GM12878 (cell line): ENCODE measurements around the gene ANXA9. TPM values are rescaled to one million over a fixed set of nuclear protein-coding genes. Genes with fewer than 3 reads are reported as not detected.

Source experiments
- ATF7 ChIP-seq: fragments of 450-650 bp; IDR thresholded peaks from 2 replicates; pipeline ENCODE4 v1.6.1; 2016; ENCODE audit warnings: low read depth, mild to moderate bottlenecking
- CBFB ChIP-seq: IDR thresholded peaks from 2 replicates; pipeline ENCODE4 v1.6.1; 2016; ENCODE audit warnings: antibody characterized with exemption, low read depth
- CREM ChIP-seq: IDR thresholded peaks from 2 replicates; pipeline ENCODE4 v1.6.1; 2014; ENCODE audit warnings: antibody characterized with exemption, low read depth
- HCFC1 ChIP-seq: fragments of 150-350 bp; IDR thresholded peaks from 2 replicates; pipeline ENCODE4 v1.6.1; 2014; ENCODE audit warnings: low read length
- MEF2B ChIP-seq: fragments of 450-650 bp; IDR thresholded peaks from 2 replicates; pipeline ENCODE4 v1.6.1; 2018; ENCODE audit warnings: mild to moderate bottlenecking, moderate library complexity; ENCODE audit not compliant: partially characterized antibody, poor library complexity, severe bottlenecking
- MTA3 ChIP-seq: IDR thresholded peaks from 2 replicates; pipeline ENCODE4 v1.6.1; 2012; ENCODE audit warnings: low read length, inconsistent platforms, borderline replicate concordance
- NBN ChIP-seq: fragments of 450-650 bp; IDR thresholded peaks from 2 replicates; pipeline ENCODE4 v1.6.1; 2016
- NFYA ChIP-seq: IDR thresholded peaks from 2 replicates; pipeline ENCODE4 v1.6.1; 2011; ENCODE audit warnings: low read depth, mild to moderate bottlenecking, low read length, improper control_type of control experiment, borderline replicate concordance
- NRF1 ChIP-seq: conservative IDR thresholded peaks from 2 replicates; pipeline ENCODE4 v1.6.1; 2011; ENCODE audit warnings: mild to moderate bottlenecking, low read depth, low read length, improper control_type of control experiment
- RUNX3 ChIP-seq: IDR thresholded peaks from 2 replicates; pipeline ENCODE4 v1.6.1; 2012; ENCODE audit warnings: low read length, inconsistent platforms
- SPI1 ChIP-seq: IDR thresholded peaks from 2 replicates; pipeline ENCODE4 v1.6.1; 2011; ENCODE audit warnings: low read depth, mild to moderate bottlenecking, low read length, moderate library complexity, borderline replicate concordance; ENCODE audit not compliant: insufficient read depth
- TCF3 ChIP-seq: IDR thresholded peaks from 2 replicates; pipeline ENCODE4 v1.6.1; 2012; ENCODE audit warnings: low read depth, mild to moderate bottlenecking, low read length, borderline replicate concordance; ENCODE audit not compliant: insufficient read depth
- polyA plus RNA-seq, 11 experiments: library from polyadenylated mRNA; depleted of rRNA in 4 of 11; unstranded in 6 of 11; stranded (reverse) in 5 of 11; fragments of >200 nt; fragmentation: Nextera tagmentation in 4 of 11; fragmentation: Illumina TruSeq in 1 of 11; extraction: Ambion mirVana in 4 of 11; extraction: Trizol in 1 of 11; gene quantifications; 1 replicate in 1 of 11; 2 replicates in 10 of 11; pipeline versions ENCODE4 v1.2.1 to v1.2.3, GENCODE V29; 2011 to 2016; ENCODE audit warnings: inconsistent platforms in 2 of 11, missing spikeins in 2 of 11, low read depth in 1 of 11
- total RNA-seq, 4 experiments: library from RNA; depleted of rRNA in 3 of 4; stranded (reverse); fragments of >200 nt in 3 of 4; fragmentation: Illumina TruSeq in 1 of 4; extraction: Trizol in 1 of 4; gene quantifications; 2 replicates each; pipeline versions ENCODE4 v1.2.1 to v1.2.3, GENCODE V29; 2013 to 2021
- TF ChIP-seq, protein P1 (sequence below): fragments of 450-650 bp; IDR thresholded peaks from 2 replicates; pipeline ENCODE4 v1.6.1; 2017; ENCODE audit warnings: borderline replicate concordance
- TF ChIP-seq, protein P2 (sequence below): fragments of 450-650 bp; IDR thresholded peaks from 2 replicates; pipeline ENCODE4 v1.6.1; 2016; ENCODE audit warnings: mild to moderate bottlenecking
- TF ChIP-seq, protein P3 (sequence below): IDR thresholded peaks from 2 replicates; pipeline ENCODE4 v1.6.1; 2012; ENCODE audit warnings: improper control_type of control experiment, low read depth, low read length; ENCODE audit not compliant: insufficient replicate concordance
- TF ChIP-seq, protein P4 (sequence below): fragments of 450-650 bp; formaldehyde crosslinking; IDR thresholded peaks from 2 replicates; pipeline ENCODE4 v1.5.0; 2022; ENCODE audit warnings: mild to moderate bottlenecking, missing genetic modification characterization

The ANXA9 gene
- total and polyA plus RNA-seq, 10 of the 15 experiments (the other 5 are each of a cell fraction or from before 2014, with no cell fraction given) = 0.04 to 0.43 (median 0.18) TPM; not detected in 4

DNA sequence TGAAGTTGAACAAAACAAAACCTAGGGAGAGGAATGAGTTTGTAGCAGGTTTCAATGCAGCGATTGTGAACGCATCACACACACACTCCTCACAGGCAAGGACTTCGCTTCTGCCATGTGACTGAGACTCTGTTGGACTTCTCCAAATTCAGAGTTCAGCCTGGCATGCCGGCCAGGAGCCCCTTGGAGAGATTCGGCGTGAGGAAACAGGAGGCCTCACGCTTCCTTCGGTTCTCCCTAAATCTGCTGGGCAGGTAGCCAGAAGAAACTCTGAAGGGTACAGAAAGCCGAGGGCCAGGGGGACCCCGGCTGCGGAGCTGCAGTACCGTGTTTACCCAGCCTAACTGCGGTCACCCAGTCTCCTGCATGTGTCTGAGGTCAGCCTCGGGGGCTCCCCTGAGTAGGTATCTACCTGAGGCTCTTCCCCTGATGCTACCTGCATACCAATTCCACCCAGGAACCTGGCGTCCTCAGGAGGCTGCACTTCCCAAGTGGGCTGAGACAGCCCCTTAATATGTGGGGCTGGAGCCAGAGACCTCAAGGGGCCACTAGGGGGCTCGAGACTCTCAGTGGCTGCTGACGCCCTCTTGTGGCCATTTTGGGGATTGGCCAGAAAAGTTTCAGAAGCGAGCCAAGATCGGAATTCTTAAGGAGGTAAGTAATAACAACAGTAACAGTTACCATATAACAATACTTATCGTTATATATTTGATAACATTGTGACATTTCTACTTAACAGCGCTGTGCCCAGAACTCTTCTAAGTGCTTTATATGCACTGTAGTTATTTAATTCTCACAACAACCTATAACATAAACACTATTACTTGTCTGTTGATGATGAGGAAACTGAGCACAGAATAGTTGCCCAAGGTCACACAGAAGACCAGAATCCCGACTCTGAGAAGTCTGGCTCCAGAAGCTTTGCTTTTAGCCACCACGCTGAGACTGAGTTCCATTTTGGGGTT, 2.7 kb upstream of the ANXA9 start (continued):
- TF ChIP-seq, protein P1, sequence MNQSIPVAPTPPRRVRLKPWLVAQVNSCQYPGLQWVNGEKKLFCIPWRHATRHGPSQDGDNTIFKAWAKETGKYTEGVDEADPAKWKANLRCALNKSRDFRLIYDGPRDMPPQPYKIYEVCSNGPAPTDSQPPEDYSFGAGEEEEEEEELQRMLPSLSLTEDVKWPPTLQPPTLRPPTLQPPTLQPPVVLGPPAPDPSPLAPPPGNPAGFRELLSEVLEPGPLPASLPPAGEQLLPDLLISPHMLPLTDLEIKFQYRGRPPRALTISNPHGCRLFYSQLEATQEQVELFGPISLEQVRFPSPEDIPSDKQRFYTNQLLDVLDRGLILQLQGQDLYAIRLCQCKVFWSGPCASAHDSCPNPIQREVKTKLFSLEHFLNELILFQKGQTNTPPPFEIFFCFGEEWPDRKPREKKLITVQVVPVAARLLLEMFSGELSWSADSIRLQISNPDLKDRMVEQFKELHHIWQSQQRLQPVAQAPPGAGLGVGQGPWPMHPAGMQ = no peak
- TF ChIP-seq HCFC1 (0 out of 2 replicates have a peak, but pooled peaks have one; percentile 23), TCF3 (no peak), RUNX3 (peak; percentile 78), ATF7 (no peak), NBN (no peak), CBFB (no peak), MTA3 (no peak), CREM (peak; percentile 31; the same call in 1 of the 2 replicates), MEF2B (no peak), SPI1 (no peak), NRF1 (no peak), NFYA (no peak; the same call in 1 of the 2 replicates)
- TF ChIP-seq, protein P2, sequence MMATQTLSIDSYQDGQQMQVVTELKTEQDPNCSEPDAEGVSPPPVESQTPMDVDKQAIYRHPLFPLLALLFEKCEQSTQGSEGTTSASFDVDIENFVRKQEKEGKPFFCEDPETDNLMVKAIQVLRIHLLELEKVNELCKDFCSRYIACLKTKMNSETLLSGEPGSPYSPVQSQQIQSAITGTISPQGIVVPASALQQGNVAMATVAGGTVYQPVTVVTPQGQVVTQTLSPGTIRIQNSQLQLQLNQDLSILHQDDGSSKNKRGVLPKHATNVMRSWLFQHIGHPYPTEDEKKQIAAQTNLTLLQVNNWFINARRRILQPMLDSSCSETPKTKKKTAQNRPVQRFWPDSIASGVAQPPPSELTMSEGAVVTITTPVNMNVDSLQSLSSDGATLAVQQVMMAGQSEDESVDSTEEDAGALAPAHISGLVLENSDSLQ = no peak
- TF ChIP-seq, protein P3, sequence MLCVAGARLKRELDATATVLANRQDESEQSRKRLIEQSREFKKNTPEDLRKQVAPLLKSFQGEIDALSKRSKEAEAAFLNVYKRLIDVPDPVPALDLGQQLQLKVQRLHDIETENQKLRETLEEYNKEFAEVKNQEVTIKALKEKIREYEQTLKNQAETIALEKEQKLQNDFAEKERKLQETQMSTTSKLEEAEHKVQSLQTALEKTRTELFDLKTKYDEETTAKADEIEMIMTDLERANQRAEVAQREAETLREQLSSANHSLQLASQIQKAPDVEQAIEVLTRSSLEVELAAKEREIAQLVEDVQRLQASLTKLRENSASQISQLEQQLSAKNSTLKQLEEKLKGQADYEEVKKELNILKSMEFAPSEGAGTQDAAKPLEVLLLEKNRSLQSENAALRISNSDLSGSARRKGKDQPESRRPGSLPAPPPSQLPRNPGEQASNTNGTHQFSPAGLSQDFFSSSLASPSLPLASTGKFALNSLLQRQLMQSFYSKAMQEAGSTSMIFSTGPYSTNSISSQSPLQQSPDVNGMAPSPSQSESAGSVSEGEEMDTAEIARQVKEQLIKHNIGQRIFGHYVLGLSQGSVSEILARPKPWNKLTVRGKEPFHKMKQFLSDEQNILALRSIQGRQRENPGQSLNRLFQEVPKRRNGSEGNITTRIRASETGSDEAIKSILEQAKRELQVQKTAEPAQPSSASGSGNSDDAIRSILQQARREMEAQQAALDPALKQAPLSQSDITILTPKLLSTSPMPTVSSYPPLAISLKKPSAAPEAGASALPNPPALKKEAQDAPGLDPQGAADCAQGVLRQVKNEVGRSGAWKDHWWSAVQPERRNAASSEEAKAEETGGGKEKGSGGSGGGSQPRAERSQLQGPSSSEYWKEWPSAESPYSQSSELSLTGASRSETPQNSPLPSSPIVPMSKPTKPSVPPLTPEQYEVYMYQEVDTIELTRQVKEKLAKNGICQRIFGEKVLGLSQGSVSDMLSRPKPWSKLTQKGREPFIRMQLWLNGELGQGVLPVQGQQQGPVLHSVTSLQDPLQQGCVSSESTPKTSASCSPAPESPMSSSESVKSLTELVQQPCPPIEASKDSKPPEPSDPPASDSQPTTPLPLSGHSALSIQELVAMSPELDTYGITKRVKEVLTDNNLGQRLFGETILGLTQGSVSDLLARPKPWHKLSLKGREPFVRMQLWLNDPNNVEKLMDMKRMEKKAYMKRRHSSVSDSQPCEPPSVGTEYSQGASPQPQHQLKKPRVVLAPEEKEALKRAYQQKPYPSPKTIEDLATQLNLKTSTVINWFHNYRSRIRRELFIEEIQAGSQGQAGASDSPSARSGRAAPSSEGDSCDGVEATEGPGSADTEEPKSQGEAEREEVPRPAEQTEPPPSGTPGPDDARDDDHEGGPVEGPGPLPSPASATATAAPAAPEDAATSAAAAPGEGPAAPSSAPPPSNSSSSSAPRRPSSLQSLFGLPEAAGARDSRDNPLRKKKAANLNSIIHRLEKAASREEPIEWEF = no peak
- TF ChIP-seq, protein P4, sequence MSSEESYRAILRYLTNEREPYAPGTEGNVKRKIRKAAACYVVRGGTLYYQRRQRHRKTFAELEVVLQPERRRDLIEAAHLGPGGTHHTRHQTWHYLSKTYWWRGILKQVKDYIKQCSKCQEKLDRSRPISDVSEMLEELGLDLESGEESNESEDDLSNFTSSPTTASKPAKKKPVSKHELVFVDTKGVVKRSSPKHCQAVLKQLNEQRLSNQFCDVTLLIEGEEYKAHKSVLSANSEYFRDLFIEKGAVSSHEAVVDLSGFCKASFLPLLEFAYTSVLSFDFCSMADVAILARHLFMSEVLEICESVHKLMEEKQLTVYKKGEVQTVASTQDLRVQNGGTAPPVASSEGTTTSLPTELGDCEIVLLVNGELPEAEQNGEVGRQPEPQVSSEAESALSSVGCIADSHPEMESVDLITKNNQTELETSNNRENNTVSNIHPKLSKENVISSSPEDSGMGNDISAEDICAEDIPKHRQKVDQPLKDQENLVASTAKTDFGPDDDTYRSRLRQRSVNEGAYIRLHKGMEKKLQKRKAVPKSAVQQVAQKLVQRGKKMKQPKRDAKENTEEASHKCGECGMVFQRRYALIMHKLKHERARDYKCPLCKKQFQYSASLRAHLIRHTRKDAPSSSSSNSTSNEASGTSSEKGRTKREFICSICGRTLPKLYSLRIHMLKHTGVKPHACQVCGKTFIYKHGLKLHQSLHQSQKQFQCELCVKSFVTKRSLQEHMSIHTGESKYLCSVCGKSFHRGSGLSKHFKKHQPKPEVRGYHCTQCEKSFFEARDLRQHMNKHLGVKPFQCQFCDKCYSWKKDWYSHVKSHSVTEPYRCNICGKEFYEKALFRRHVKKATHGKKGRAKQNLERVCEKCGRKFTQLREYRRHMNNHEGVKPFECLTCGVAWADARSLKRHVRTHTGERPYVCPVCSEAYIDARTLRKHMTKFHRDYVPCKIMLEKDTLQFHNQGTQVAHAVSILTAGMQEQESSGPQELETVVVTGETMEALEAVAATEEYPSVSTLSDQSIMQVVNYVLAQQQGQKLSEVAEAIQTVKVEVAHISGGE = no peak
